Neural progenitor cell (in vitro differentiated cells): ENCODE results near the gene TMEM30A. TPM values are rescaled to one million over a fixed set of nuclear protein-coding genes. Genes with fewer than 3 reads are reported as not detected.
A peak's percentile ranks its signal among the peaks of the same experiment; 100 is the strongest.

Experiments used
- DNase-seq: peaks from one replicate; pipeline ENCODE4 v3.0.0-alpha.2; 2016; ENCODE audit warnings: low spot score
- H2AFZ ChIP-seq: fragments of 200-600 bp; sonication (generic); replicated peaks from 2 replicates; pipeline ENCODE4 v1.6.1; 2016; ENCODE audit warnings: antibody characterized with exemption
- H3F3A ChIP-seq: fragments of 200-600 bp; sonication (generic); 2 replicates; pipeline ENCODE4 v1.6.1; 2016; ENCODE audit warnings: antibody characterized with exemption, low read depth
- H3K27ac ChIP-seq: fragments of 200-600 bp; sonication (generic); 2 replicates; pipeline ENCODE4 v1.5.1; 2016; ENCODE audit warnings: mild to moderate bottlenecking
- H3K27me3 ChIP-seq: fragments of 200-600 bp; sonication (generic); 2 replicates; pipeline ENCODE4 v1.6.1; 2016; ENCODE audit warnings: mild to moderate bottlenecking, moderate library complexity
- H3K36me3 ChIP-seq: fragments of 200-600 bp; sonication (generic); 2 replicates; pipeline ENCODE4 v1.5.1; 2016
- H3K4me1 ChIP-seq: fragments of 200-600 bp; sonication (generic); 2 replicates; pipeline ENCODE4 v1.6.1; 2016; ENCODE audit warnings: mixed run types
- H3K4me2 ChIP-seq: fragments of 200-600 bp; sonication (generic); 2 replicates; pipeline ENCODE4 v1.6.1; 2016
- H3K4me3 ChIP-seq: fragments of 200-600 bp; sonication (generic); 2 replicates; pipeline ENCODE4 v1.5.1; 2016
- H3K79me2 ChIP-seq: fragments of 200-600 bp; sonication (generic); 2 replicates; pipeline ENCODE4 v1.6.1; 2016; ENCODE audit warnings: low read depth
- H3K9ac ChIP-seq: fragments of 200-600 bp; sonication (generic); 2 replicates; pipeline ENCODE4 v1.6.1; 2016
- H3K9me3 ChIP-seq: fragments of 200-600 bp; sonication (generic); 2 replicates; pipeline ENCODE4 v1.5.1; 2016; ENCODE audit warnings: low read depth
- H4K20me1 ChIP-seq: fragments of 200-600 bp; sonication (generic); 2 replicates; pipeline ENCODE4 v1.6.1; 2016; ENCODE audit warnings: low read depth
- H3K27ac Mint-ChIP-seq: 3 replicates; pipeline ENCODE4 v1.8.0; 2021; ENCODE audit warnings: mixed read lengths
- H3K27me3 Mint-ChIP-seq: 2 replicates; pipeline ENCODE4 v1.8.0; 2022; ENCODE audit warnings: low read depth, mild to moderate bottlenecking, inconsistent platforms, moderate library complexity, mixed read lengths; ENCODE audit not compliant: insufficient read depth
- H3K36me3 Mint-ChIP-seq: 3 replicates; pipeline ENCODE4 v1.8.0; 2021; ENCODE audit warnings: mixed read lengths
- H3K4me1 Mint-ChIP-seq: 3 replicates; pipeline ENCODE4 v1.8.0; 2021; ENCODE audit warnings: mixed read lengths
- H3K4me3 Mint-ChIP-seq: 3 replicates; pipeline ENCODE4 v1.8.0; 2021; ENCODE audit warnings: mild to moderate bottlenecking, moderate library complexity, mixed read lengths
- H3K9me3 Mint-ChIP-seq: 3 replicates; pipeline ENCODE4 v1.8.0; 2020; ENCODE audit warnings: mixed read lengths
- EZH2 ChIP-seq: fragments of 200-600 bp; sonication (generic); IDR thresholded peaks from 2 replicates; pipeline ENCODE4 v1.6.1; 2017; ENCODE audit warnings: antibody characterized with exemption, mild to moderate bottlenecking, moderate library complexity
- EZH2phosphoT487 ChIP-seq: fragments of 200-600 bp; sonication (generic); IDR thresholded peaks from 2 replicates; pipeline ENCODE4 v1.6.1; 2017; ENCODE audit warnings: antibody characterized with exemption
- total RNA-seq: library from RNA; depleted of rRNA; stranded (reverse); fragments of >200 nt; gene quantifications from 2 replicates; pipeline ENCODE4 v1.2.3, GENCODE V29; 2015; ENCODE audit warnings: low replicate concordance
- TF ChIP-seq, protein P1 (sequence below): fragments of 200-600 bp; sonication (generic); IDR thresholded peaks from 2 replicates; pipeline ENCODE4 v1.5.1; 2017; ENCODE audit warnings: antibody characterized with exemption, mild to moderate bottlenecking

TMEM30A gene
- total RNA-seq, 1 donor from 2014 or later: 86.0 TPM

DNA sequence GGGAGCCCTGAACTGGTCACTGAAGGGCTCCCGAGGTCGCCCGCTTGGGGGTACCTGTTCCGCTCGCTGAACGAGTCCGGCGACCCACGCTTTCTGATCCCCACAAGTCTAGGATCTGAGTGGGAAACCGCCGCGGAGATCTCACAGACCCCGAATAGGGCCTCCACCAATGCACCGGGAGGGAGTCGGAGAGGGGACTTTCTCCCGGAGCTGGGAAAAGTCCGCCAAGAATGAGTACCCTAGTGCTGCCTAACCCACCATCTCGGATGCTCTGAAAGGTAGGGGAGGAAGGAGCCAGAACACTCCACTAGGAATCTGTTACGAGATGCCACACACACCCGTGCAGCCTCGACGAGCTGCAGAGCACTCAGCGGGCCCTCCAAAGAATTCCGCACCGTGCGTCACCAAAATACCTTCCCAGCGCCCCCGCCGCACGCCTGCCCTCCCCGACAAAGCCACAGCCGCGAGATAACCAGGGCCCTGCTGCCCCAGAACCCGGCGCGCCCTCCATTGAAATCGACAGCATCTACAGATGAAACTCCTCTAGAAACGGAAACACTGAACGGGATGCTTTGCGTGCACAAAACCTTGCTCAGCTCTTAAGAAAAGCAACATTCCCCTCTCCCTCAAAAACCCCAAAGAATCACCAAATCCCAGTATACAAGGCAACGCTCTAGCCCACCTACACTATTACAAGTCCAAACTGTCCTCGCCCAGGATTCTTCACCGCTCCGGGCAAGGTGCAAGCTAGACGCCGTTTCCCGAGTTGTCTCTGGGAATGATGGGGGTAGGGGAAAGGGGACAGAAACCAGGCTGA is 79.4 kb downstream of the TMEM30A start:
- Histone ChIP-seq H4K20me1 (peaks cover 22% of the 10 kb centered on the region), H3K4me1 (peaks cover 22% of the 10 kb centered on the region), H3K27ac (no peak overlapping the region), H3K9ac (no peak overlapping the region), H3F3A (peaks cover 39% of the 10 kb centered on the region), H2AFZ (peak overlapping the region; percentile 90), H3K36me3 (no peaks in the 10 kb centered on the region), H3K4me2 (peak overlapping the region; percentile 94), H3K9me3 (no peaks in the 10 kb centered on the region), H3K4me3 (peak overlapping the region; percentile 58), H3K27me3 (peaks cover 100% of the 10 kb centered on the region), H3K79me2 (no peaks in the 10 kb centered on the region)
- Mint-ChIP-seq H3K36me3 (no peaks in the 10 kb centered on the region), H3K27me3 (peaks cover 75% of the 10 kb centered on the region), H3K9me3 (peaks cover 3% of the 10 kb centered on the region), H3K4me1 (peaks cover 43% of the 10 kb centered on the region), H3K4me3 (peak overlapping the region; percentile 82), H3K27ac (no peak overlapping the region)
- TF ChIP-seq EZH2 (peak; percentile 74), EZH2phosphoT487 (peak; percentile 86)
- TF ChIP-seq, protein P1, sequence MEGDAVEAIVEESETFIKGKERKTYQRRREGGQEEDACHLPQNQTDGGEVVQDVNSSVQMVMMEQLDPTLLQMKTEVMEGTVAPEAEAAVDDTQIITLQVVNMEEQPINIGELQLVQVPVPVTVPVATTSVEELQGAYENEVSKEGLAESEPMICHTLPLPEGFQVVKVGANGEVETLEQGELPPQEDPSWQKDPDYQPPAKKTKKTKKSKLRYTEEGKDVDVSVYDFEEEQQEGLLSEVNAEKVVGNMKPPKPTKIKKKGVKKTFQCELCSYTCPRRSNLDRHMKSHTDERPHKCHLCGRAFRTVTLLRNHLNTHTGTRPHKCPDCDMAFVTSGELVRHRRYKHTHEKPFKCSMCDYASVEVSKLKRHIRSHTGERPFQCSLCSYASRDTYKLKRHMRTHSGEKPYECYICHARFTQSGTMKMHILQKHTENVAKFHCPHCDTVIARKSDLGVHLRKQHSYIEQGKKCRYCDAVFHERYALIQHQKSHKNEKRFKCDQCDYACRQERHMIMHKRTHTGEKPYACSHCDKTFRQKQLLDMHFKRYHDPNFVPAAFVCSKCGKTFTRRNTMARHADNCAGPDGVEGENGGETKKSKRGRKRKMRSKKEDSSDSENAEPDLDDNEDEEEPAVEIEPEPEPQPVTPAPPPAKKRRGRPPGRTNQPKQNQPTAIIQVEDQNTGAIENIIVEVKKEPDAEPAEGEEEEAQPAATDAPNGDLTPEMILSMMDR: no peak
- peak; percentile 60 for DNase-seq

DNA sequence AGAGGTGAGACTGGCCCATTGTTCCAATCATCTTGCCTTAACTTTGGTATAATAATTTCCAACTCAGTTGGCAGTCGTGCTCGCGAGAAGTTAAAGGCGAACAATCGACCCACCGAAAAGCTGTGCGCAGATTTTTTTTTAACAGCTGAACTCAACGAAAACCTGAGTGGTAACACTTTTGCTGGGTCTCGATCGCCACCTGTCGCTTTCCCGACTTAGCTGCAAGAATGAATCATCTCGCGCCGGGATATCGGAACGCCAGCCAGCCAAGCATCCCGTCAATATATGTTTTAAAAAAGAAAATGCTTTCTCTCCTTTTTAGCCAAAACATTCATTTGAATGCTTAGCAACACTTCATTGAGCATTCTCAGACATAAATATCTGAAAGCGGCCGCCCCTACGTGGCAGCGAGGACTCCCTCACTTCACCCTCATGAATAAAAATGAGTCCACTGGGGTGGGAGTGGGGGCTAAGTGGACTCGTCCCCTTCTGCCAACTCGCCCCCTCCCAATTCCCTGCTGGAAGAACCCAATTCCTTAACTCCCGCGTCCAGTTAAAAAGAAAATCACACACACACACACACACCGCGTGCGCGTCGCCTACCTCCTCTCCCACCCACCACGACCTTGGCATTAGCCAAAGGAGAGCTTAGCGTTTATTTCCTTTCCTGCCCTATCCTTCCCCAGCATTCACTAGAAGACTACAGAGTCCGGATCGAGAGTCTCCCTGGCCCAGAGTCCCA is 80.2 kb downstream of the TMEM30A start:
- Histone ChIP-seq H3K4me3 (peak overlapping the region; percentile 58), H3K4me1 (peaks cover 22% of the 10 kb centered on the region), H3K9ac (no peak overlapping the region), H3K27ac (no peak overlapping the region), H3K79me2 (no peaks in the 10 kb centered on the region), H3K27me3 (peaks cover 95% of the 10 kb centered on the region), H3K36me3 (no peaks in the 10 kb centered on the region), H2AFZ (peak overlapping the region; percentile 90), H4K20me1 (peaks cover 22% of the 10 kb centered on the region), H3K4me2 (peak overlapping the region; percentile 94), H3K9me3 (no peaks in the 10 kb centered on the region), H3F3A (peaks cover 39% of the 10 kb centered on the region)
- Mint-ChIP-seq H3K36me3 (no peaks in the 10 kb centered on the region), H3K4me1 (peaks cover 43% of the 10 kb centered on the region), H3K27me3 (peaks cover 75% of the 10 kb centered on the region), H3K4me3 (peak overlapping the region; percentile 82), H3K27ac (no peak overlapping the region), H3K9me3 (peaks cover 3% of the 10 kb centered on the region)
- TF ChIP-seq EZH2 (peak; percentile 19), EZH2phosphoT487 (no peak)
- TF ChIP-seq, protein P1: peak; percentile 85
- DNase-seq: peak; percentile 86

GRCh38 chr6:75203721-75204120 is 80.9 kb downstream of the TMEM30A start:
- Mint-ChIP-seq H3K9me3 (peaks cover 3% of the 10 kb centered on the region), H3K4me3 (peak overlapping the region; percentile 82), H3K4me1 (peaks cover 41% of the 10 kb centered on the region), H3K27ac (no peak overlapping the region), H3K27me3 (peaks cover 70% of the 10 kb centered on the region), H3K36me3 (no peaks in the 10 kb centered on the region)
- Histone ChIP-seq H3K27ac (no peak overlapping the region), H3K4me1 (peaks cover 21% of the 10 kb centered on the region), H3K4me2 (peak overlapping the region; percentile 33), H3K9me3 (no peaks in the 10 kb centered on the region), H3K4me3 (no peak overlapping the region), H2AFZ (no peak overlapping the region), H3K79me2 (no peaks in the 10 kb centered on the region), H4K20me1 (peaks cover 22% of the 10 kb centered on the region), H3K27me3 (peaks cover 88% of the 10 kb centered on the region), H3K36me3 (no peaks in the 10 kb centered on the region), H3F3A (peaks cover 38% of the 10 kb centered on the region), H3K9ac (no peak overlapping the region)
- DNase-seq: no peak
- no peak for TF ChIP-seq EZH2phosphoT487
- TF ChIP-seq EZH2: no peak
- TF ChIP-seq, protein P1: no peak

Other genes starting within 250 kb of the TMEM30A start
- 0.87 and 1.3 TPM in 2 replicates for gene COL12A1, start 78.7 kb downstream of the TMEM30A start, total RNA-seq
- gene COX7A2, start 41.0 kb downstream of the TMEM30A start, total RNA-seq: 146 and 330 TPM in 2 replicates
- 17.8 and 22.6 TPM in 2 replicates for gene FILIP1, start 209.0 kb upstream of the TMEM30A start, total RNA-seq